PC-3 (cell line): ENCODE measurements around the gene MYO5C.

Experiments used
- EZH2 ChIP-seq: fragments of 300-600 bp; sonication (generic); IDR thresholded peaks from one replicate; pipeline ENCODE4 v1.6.1; 2017; ENCODE audit warnings: antibody characterized with exemption, mild to moderate bottlenecking, low read length; ENCODE audit not compliant: unreplicated experiment
- EZH2phosphoT487 ChIP-seq: fragments of 300-600 bp; sonication (generic); IDR thresholded peaks from 2 replicates; pipeline ENCODE4 v1.6.1; 2018; ENCODE audit warnings: mild to moderate bottlenecking, antibody characterized with exemption, low read length, borderline replicate concordance
- TF ChIP-seq, protein P1 (sequence below): fragments of 300-600 bp; sonication (generic); conservative IDR thresholded peaks from 2 replicates; pipeline ENCODE4 v1.5.1; 2017; ENCODE audit warnings: antibody characterized with exemption, low read depth, mild to moderate bottlenecking, low read length

DNA sequence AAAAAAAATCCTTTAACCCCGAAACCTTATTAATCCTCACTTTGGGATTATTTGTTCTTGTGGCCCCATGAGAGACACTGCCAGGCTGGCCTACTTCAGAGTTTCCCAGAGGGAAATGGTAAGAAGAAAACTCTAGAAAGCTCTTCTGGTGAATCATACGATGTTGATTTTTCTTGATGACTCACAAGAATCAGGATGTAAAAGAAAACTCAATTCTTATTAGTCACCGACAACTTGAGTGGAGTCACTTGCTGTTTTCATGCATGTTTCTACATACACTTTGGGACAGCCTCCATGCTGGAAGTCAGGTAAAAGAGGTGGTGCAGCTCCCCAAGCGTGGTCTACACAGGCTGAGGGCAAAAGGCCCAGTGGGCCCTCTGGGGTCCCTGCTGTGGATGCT lies 42.8 kb downstream of the MYO5C start:
- TF ChIP-seq, protein P1, sequence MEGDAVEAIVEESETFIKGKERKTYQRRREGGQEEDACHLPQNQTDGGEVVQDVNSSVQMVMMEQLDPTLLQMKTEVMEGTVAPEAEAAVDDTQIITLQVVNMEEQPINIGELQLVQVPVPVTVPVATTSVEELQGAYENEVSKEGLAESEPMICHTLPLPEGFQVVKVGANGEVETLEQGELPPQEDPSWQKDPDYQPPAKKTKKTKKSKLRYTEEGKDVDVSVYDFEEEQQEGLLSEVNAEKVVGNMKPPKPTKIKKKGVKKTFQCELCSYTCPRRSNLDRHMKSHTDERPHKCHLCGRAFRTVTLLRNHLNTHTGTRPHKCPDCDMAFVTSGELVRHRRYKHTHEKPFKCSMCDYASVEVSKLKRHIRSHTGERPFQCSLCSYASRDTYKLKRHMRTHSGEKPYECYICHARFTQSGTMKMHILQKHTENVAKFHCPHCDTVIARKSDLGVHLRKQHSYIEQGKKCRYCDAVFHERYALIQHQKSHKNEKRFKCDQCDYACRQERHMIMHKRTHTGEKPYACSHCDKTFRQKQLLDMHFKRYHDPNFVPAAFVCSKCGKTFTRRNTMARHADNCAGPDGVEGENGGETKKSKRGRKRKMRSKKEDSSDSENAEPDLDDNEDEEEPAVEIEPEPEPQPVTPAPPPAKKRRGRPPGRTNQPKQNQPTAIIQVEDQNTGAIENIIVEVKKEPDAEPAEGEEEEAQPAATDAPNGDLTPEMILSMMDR: no peak
- TF ChIP-seq EZH2 (no peak), EZH2phosphoT487 (no peak)
